Stimulated activated CD8-positive, alpha-beta memory T cell treated with anti-CD3 and anti-CD28 coated beads, Interleukin-7, amount 100 ng/mL, for 48 hours (primary cell): ENCODE measurements around the gene NUP85.
"Not testable (repeated sequence)": the region's sequence is repeated elsewhere in the genome, so short reads cannot be mapped to it uniquely, and the experiment has no call there.

ENCODE experiments used
- DNase-seq, 2 donors: peaks; one replicate each; pipeline ENCODE4 v3.0.0-alpha.2; 2020; ENCODE audit warnings: low read depth in 1 of 2; ENCODE audit errors: extremely low read depth in 1 of 2

The NUP85 gene

GRCh38 chr17:75240394-75241142, 35.1 kb downstream of the NUP85 start:
- no peak for DNase-seq

GRCh38 chr17:75241143-75241430, 35.6 kb downstream of the NUP85 start:
- DNase-seq, result no peak

- no peak for DNase-seq
Measured at GRCh38 chr17:75241502-75241901, 36.0 kb downstream of the NUP85 start.

- DNase-seq, result no peak
Measured at GRCh38 chr17:75241996-75242460, 36.5 kb downstream of the NUP85 start.

- no peak for DNase-seq
Measured at GRCh38 chr17:75242461-75243042, 37.1 kb downstream of the NUP85 start.

GRCh38 chr17:75244133-75244866, 38.8 kb downstream of the NUP85 start:
- DNase-seq, result no peak

- no peak for DNase-seq
Measured at GRCh38 chr17:75245011-75245410, 39.5 kb downstream of the NUP85 start.

- no peak for DNase-seq
Measured at GRCh38 chr17:75246404-75246803, 40.9 kb downstream of the NUP85 start.

GRCh38 chr17:75249564-75249963, 44.1 kb downstream of the NUP85 start:
- no peak for DNase-seq

- DNase-seq, result peak; percentile 60 to 87
Measured at GRCh38 chr17:75250009-75250471, 44.6 kb downstream of the NUP85 start.

GRCh38 chr17:75252039-75252816, 46.7 kb downstream of the NUP85 start:
- no peak for DNase-seq

- DNase-seq, result not testable (repeated sequence)
Measured at GRCh38 chr17:75255954-75256698, 50.6 kb downstream of the NUP85 start.

GRCh38 chr17:75257228-75257627, 51.7 kb downstream of the NUP85 start:
- DNase-seq, result not testable (repeated sequence)

- no peak for DNase-seq
Measured at GRCh38 chr17:75260641-75261335, 55.3 kb downstream of the NUP85 start.

- peak; percentile 83 to 93 for DNase-seq
Measured at GRCh38 chr17:75261336-75262111, 56.0 kb downstream of the NUP85 start, which contains the start of the genes GGA3 and MRPS7. GGA3 (minus strand) TSS chr17:75261606; CDS start chr17:75261587, 19 bp downstream. MRPS7 (plus strand) TSS chr17:75261879; CDS start chr17:75261901, 22 bp downstream.

GRCh38 chr17:75262112-75262606, 56.7 kb downstream of the NUP85 start:
- no peak for DNase-seq

- DNase-seq, result no peak
Measured at GRCh38 chr17:75263055-75263454, 57.6 kb downstream of the NUP85 start.

- DNase-seq, result no peak
Measured at GRCh38 chr17:75265614-75266315, 60.3 kb downstream of the NUP85 start.
